GM21576 (cell line): Measurements from ENCODE around the gene TERT.

Experiments used
- ATAC-seq: cut with Tn5 transposase; IDR thresholded peaks from one replicate; pipeline ENCODE4 v1.9.1; 2021; ENCODE audit warnings: mild to moderate bottlenecking, moderate library complexity; ENCODE audit not compliant: unreplicated experiment

The TERT gene

GRCh38 chr5:1265026-1265425, 29.8 kb downstream of the TERT start:
- no peak for ATAC-seq

- no peak for ATAC-seq
Observed at GRCh38 chr5:1264211-1264610, 30.7 kb downstream of the TERT start.

GRCh38 chr5:1262381-1262780, 32.5 kb downstream of the TERT start:
- no peak for ATAC-seq

- ATAC-seq: no peak
Observed at GRCh38 chr5:1261643-1262042, 33.2 kb downstream of the TERT start.

GRCh38 chr5:1259806-1260480, 34.9 kb downstream of the TERT start:
- ATAC-seq: no peak

GRCh38 chr5:1257841-1258240, 37.0 kb downstream of the TERT start:
- no peak for ATAC-seq

GRCh38 chr5:1257363-1257762, 37.5 kb downstream of the TERT start:
- ATAC-seq: no peak

GRCh38 chr5:1256776-1257175, 38.1 kb downstream of the TERT start:
- no peak for ATAC-seq

- ATAC-seq: no peak
Observed at GRCh38 chr5:1255081-1255561, 39.7 kb downstream of the TERT start.

- ATAC-seq: no peak
Observed at GRCh38 chr5:1254196-1254595, 40.7 kb downstream of the TERT start.

GRCh38 chr5:1253456-1254105, 41.3 kb downstream of the TERT start:
- ATAC-seq: no peak

- ATAC-seq: no peak
Observed at GRCh38 chr5:1252681-1253080, 42.2 kb downstream of the TERT start.

- ATAC-seq: no peak
Observed at GRCh38 chr5:1251678-1252580, 42.9 kb downstream of the TERT start.

GRCh38 chr5:1249366-1250280, 45.2 kb downstream of the TERT start:
- no peak for ATAC-seq

GRCh38 chr5:1247811-1248210, 47.1 kb downstream of the TERT start:
- no peak for ATAC-seq

GRCh38 chr5:1246711-1247431, 48.0 kb downstream of the TERT start:
- no peak for ATAC-seq

- no peak for ATAC-seq
Observed at GRCh38 chr5:1245905-1246576, 48.8 kb downstream of the TERT start.

- no peak for ATAC-seq
Observed at GRCh38 chr5:1244976-1245375, 49.9 kb downstream of the TERT start.

- no peak for ATAC-seq
Observed at GRCh38 chr5:1244255-1244654, 50.6 kb downstream of the TERT start.
